ENCODE data around the gene SGO2.
A peak's percentile ranks its signal among the peaks of the same experiment; 100 is the strongest.
"Not testable (repeated sequence)": the region's sequence is repeated elsewhere in the genome, so short reads cannot be mapped to it uniquely, and the experiment has no call there.

Gene SGO2

DNA sequence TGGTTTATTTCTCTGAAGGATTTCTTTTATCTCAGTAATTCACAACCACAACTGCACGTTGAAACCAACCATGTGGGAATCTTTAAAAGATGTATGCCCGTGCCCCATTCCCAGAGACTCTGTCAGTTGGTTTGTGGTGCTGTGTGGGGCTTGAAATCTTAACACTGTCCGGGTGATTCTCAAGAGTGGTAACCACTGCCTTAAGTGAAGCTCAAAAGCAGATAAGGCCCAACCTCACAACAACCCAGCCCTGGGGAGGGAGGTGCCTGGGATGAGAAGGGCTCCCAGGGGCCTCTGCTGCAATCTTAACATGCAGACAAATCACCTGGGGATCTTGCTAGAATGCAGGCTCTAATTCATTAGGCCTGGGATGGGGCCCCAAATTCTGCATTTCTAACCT is 73.2 kb downstream of the SGO2 start:
- DNase-seq, result no peak

DNA sequence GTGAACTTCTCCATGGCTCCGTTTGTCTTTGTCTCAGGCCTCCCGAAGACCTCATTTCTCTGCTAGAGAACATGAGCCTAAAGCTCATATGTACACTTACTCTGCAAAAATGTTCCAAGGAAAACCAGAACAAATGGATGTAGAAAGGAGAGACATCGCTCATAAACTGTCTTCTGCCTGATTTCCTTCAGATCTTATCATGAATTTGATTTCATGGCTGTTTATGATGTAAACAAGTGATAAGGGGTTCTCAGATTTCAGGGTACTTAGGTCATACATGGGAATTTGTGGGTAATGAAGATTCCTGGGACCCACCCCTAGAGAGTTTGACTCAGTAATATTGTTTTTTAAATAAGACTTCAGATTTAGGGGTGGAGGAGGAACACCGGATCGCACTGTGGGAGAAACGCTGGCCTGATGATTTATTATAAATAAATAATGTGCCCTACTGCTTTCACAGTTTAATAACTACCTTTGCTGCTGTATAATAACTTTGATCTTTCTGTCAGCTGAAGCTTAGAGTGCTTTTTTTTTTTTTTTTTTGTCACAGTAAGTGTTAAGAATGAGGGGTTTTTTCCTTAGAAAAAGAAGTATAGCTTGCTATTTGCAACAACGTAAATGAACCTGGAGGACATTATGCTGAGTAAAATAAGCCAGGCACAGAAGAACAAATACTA is 74.7 kb downstream of the SGO2 start:
- no peak for DNase-seq

DNA sequence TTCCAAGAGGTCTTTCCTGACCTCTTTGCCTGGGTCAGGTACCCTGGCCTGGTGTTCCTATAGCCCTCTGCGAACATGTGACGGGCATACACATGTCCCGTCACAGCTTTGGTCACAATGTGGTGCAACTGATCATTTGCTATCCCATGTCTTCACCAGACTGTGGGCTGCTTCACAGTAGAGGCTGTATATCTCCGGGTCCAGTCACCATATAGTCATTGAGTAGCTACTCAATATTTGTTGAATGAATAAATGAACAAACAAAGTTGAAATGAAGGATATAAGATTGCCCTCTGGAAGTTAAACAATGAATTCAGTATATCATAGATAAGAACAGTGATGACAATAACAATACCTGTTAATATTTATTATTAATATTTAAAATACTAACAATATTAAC is 76.6 kb downstream of the SGO2 start:
- DNase-seq, result no peak

DNA sequence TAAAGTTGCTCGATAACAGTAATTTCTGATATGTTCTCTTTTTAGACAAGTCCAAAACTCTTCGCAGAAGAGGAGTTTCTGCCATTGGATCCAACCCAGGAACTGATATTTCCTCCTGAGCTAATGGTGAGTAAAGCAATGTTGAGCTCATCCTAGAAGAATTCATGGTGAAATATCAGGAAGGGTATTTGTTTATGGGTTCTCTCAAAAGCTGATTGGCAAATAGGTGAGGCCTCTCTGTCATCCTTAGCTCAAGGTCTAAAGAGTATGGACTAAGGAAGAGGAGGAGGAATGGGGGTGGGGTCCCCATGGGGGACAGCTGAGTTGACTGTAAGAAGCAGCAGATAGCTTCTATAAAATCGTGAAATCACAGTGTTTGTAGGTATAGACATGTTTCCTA is 78.0 kb downstream of the SGO2 start:
- DNase-seq, result peak; percentile 8

DNA sequence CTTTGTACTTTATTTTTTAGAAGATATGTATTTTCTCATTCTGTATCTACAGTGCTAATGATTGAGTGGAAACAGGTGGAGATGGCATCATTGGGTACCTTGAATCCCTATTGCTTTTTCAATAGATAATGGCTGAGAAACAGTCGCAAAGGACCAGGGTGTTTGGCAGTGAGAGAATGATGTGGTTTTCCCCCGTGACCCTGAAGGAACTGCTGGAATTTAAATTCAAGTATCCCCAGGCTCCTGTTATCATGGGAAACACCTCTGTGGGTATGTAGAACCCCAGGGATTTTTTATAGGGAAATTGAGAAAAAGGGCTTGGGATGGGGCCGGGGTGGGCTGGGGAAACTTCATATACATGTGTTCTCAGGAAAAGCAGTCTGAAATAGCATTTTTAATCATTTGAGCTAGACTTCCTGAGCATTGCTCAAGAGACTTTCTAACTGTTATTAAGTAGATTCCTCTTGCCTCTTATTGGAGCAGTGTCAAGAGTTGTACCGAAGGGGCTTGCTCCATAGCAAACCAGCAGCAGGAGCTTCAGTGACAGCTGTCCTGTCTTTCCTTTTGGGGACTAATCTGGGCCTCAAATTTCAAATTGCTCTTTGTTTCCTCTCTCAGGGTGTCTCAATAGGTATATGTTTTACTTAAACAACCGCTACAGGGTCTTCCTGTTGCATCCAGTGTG is 78.7 kb downstream of the SGO2 start:
- DNase-seq, result no peak

DNA sequence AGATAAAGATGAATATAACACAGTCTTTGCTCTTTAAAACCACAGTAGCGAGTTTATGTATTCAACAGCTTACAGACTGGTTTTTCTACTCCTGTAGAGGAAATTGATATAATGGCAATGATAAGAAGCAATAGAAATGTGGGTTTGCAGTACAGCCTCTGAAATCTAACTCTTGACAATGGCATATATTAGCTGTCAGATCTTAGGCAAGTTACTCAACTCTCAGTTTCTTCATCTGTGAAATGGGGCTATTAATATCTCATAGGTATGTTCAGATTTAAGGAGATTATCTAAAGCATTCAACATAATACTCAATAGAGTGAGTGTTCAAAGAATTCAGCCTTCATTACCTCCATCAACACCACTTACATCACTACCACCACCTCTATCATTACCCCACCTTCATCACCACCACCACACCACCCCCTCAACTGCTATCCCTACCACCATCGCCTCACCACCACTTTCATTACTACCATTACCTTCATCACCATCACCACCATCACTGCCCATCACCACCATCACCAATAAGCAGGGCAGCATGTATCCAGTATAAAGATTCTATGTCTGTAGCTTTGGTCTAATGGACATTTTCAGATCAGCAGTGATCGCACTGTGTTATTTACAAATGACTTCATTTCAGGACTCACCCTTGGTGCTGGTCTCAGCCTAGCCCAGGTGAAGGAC is 82.5 kb downstream of the SGO2 start:
- DNase-seq, result no peak

DNA sequence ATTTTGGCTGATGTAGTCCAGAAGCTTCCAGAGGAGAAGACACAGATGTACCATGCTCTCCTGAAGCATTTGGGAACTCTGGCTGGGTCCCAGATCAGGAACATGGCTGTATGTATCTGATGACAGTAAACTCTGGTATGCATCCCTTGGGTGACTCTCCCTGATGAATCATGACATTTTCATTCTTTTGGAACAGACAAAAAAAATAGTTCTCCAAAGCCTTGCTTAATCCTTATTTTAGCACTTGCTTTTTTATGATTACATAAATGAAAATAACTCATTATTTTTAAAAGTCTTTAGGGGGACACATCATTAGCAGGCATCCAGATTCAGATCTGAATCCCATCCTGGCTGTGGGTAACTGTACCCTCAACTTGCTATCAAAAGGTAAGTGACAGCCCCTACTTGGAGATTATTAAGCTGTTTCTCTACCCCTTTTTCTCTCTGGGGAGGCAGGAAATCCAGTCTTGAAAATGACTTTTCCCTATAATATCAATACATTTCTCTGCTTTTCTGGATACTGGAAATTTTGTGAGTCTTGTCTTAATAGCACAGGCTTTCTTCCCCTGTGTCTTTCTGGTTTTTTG is 83.1 kb downstream of the SGO2 start:
- DNase-seq, result peak; percentile 26

DNA sequence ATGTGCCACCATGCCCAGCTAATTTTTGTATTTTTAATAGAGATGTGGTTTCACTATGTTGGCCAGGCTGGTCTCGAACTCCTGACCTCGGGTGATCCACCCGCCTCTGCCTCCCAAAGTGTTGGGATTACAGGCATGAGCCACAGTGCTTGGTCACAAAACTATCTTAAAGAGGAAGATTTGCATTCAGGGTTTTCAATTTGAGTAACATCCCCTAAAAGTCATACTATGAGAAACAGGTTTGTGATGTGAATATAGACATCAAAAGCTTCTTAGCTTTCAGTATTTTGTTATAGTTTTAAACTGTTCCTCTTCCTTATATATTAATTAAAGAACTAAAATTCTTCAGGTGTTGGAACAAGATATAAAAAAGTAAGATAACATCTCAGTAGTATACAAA is 84.2 kb downstream of the SGO2 start:
- not testable (repeated sequence) for DNase-seq

DNA sequence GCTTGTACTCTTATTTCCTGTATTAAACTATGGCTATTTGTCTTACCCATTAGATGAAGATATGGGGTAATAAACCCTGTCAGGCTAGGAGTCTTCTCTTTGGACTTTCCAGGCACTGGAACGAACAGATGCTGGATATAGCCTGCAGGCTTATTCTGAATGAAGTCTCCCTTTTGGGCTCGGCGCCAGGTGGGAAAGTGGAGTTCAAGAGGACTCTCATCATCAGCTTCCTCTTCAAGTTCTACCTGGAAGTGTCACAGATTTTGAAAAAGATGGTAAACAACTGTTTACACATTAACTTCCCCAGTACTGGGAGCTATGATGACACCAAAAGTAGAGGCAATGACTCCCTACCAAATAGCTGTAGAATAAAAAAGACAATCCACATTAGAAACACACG is 87.7 kb downstream of the SGO2 start:
- no peak for DNase-seq

DNA sequence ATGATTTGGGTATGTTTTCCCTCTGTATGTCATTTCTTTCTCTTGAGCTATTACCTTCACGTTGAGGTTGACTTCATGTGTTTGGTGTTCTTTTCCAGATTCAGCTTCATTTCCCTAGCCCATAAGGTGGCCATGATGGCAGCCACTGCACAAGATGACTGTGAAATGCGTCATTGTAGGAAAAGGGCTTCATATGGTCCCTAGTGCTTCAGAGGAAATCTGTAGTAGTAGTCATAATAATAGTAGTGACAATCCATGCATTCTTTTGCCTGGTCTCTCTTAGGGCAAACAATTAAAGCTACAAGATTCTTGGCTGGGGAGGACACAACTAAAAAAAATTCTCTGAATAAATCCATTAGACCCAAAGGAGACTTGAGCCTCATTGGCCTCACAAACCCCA is 88.2 kb downstream of the SGO2 start:
- no peak for DNase-seq

DNA sequence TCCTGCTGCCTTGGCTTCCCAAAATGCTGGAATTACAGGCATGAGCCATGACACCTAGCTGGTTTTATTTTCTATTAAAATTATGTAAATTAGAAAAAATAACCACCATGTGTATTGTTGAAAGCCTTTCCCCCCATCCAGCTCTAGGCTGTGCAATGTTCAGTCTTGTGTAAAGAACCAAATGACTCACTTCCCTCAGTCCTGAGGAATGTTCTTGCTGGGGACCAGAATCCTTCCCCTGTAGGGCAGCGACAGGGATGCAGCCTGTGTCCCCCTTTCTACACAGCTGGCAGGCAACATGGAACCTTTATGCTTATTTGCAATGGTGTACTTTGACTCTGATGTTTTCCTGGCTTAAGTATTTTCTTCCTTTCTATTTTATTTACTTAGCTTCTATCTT is 89.2 kb downstream of the SGO2 start:
- no peak for DNase-seq

DNA sequence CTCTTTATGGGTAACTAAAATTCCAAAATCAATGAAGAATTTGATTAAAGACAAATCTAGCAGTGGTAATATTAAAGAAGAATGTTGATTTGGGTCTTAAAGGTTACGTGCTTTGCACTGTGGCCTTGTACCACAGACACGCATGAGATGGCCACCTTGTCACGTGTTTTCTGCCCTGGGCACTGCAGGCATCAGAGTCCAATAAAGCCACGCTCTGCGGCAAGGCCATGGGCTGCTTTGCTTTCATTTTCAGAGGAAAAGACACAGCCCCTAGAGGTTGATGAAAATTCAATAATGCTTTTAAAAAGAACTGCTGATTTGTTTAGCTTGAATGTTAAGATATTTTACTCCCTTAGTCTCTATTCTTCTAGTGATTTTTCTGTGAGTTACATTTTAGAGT is 90.2 kb downstream of the SGO2 start:
- no peak for DNase-seq

DNA sequence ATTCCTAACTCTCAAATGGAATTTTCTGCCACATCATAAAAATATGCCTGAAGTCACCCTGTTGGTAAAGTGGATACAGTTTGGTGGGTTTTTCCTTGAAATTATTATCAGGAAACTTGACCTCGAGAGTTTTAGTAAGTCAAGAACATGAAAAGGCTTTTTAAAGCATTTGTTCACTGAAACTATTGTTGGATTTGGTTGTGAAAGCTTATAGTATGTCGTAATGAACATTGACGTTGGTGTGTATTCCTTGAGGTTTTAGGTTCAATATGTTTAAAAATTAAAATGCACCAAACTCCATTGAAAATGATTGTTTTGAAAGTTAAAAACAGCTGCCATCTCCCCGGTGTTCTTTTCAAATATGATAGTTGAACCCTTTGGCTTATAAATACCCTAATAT is 90.6 kb downstream of the SGO2 start:
- no peak for DNase-seq

DNA sequence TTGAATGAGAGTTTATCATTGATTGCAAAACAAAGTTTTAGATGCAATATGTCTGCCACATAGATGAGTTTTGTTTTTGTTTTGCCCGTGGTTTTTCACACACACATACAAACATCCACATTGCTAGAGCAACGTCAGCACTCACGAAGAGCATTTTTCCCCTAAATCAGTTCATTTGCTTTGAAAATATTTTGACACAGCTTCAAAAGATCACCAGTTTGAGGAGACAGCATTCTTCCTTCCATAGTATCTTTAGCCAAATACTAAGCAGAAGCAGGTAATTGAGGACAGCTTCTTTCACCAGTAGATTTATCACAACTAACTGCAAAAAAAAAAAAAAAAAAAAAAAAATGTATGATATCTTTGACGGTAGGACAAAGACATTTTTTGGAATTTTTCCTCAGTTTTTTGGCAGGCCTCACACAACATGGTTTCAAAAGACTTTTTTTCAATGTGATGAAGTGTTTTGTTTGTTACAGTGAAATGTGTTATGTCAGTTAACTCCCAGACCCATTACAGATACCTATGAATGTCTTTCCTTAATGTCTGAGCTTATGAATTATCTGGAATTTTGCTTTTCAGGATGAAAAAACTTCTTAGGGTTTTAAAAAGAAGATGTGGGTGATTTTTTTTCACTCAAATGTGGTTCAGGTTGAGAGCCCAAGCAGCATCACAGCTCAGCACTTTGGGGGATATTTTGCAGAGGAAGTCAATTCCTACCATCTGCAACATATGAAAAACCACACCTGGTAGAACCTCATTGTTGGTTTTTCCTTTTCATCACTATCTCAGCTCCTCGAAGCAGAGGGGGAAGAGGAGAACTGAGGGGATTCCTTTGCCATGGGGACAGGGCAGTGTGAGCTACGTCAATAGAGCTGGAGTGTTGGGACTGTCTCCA is 91.4 kb downstream of the SGO2 start:
- DNase-seq, result no peak

DNA sequence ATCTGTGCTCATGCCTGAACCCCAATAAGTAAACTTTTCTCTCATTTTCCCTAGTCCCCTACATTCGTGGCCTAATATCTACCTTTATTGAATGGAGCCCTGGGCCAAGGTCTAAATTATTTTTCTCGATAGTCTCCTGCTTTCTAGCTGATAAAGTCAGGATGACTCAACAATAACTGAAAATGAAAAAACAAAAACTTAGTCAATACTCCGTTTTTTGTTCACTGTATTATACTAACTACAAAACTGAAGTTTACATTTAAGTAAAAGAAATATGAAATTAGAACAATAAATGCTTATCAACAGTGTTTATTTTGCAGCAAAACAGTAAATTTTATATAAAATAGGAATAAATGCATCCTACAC is 92.0 kb downstream of the SGO2 start:
- DNase-seq, result no peak

DNA sequence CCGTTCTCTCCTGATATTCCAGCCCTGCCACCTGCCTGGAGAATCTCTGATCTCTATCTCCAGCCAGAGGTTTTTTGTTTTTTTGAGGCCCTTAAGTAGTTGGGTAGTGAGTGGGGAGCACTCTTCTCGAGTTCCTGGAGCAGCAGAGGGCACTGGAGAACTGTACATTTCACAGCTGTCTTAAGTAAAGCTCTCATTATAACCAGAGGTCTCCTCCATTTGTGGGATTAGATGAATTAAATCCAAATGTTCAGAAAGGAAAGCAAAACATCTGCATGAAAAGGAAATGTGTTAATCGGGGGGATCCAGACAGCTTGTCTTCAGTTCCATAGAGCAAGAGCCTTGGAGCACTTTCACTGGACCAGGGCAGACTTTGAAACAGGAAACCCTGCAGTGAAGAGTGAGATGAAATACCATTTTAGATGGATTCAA is 92.6 kb downstream of the SGO2 start:
- DNase-seq, result no peak

DNA sequence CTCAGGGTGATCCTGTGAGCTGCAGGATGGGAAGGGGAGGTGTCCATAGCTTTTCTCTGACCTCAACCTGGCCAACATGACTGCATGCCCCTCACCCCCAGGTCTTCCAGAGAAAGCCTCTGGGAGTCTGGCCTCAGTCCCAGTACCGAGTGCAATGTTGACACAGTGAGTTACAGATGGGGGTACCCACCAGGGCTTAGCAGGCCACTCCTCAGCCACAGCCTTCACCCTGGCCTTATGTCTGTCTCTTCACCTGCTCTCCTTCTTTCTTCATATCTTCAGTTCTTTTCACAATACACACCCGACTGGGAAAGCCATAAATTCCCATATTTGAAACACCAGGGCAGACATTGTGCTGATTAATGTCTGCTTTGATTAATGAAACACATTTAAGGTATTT is 93.3 kb downstream of the SGO2 start:
- DNase-seq, result no peak

DNA sequence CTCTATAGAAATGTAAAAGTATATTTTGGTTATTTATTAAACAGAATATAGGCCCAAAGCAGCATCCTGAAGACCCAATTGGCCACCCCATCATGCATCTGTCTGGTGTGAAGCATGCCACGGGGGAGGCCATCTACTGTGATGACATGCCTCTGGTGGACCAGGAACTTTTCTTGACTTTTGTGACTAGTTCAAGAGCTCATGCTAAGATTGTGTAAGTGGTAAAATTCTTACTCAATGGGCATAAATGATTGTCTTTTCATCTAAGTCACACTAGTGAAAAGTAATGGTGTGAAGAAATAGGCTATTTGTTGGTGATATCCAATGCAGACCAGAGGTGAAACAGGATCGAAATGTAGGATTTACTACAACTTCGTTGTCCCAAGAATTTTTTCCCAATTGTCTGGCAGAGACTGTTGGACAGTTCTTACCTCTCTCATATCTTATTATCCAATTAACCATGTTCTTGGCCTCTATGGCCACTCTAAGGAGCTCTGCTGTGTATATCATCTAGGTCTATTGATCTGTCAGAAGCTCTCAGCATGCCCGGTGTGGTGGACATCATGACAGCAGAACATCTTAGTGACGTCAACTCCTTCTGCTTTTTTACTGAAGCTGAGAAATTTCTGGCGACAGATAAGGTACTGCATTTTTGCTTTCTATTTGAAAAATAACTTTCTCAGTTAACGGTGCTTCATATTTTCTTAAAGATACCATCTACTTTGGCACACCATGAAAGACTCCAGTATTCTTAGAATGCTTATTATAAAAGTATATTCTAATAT is 94.8 kb downstream of the SGO2 start:
- DNase-seq, result no peak

DNA sequence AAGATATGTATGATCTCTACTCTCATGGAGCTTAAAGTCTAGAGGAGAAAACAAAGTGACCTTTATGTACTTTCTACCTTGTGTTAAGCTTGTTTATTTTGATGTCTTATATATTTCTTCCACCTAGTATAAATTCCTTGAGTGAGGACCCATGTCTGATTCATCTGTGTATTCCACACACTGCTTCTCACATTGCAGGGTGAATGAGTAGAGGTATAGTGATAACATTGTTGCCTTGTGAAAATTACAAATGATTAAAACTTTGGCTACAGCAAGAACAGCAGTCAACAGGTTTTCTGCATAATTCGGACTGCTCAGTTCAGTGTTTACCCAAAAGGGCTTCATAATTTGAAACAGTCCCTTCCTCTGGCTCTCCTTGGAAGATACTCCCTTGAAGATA is 96.1 kb downstream of the SGO2 start:
- no peak for DNase-seq

DNA sequence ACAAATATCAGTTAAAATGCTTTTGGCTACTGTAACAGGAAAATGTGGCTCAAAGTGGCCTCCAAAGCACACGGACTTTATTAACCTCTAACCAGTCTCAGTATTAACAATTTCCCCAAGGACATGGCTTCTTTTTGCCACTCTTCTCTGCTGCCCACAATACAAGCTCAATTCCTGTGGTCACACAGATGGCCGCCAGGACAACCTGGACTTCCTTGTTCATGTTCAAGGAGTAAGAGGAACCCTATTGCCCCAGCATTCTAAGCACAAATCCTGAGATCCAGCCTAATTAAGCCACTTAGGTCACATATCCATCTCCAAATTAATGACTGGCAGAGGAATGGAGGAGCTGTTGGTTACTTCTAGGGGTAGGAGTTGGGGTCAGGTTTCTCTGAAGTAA is 98.0 kb downstream of the SGO2 start:
- DNase-seq, result no peak

DNA sequence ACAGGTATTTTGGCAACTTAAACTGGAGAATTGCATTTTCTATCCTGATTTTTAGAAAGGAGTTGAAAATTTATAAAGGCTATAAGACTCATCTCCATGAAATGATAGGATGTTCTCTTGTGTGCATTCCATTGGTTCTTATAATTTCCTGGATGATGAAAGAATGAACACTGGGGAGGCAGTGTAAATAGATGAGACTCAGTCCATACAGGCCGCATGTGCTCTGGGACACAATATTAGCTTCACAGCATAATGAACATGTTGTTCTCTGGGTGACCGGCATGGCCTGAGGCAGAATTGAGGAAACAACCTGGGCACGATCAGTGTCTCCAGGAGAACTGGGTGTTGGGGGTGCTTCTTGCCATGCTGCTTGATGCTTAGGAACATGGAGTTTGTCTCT is 98.7 kb downstream of the SGO2 start:
- no peak for DNase-seq

DNA sequence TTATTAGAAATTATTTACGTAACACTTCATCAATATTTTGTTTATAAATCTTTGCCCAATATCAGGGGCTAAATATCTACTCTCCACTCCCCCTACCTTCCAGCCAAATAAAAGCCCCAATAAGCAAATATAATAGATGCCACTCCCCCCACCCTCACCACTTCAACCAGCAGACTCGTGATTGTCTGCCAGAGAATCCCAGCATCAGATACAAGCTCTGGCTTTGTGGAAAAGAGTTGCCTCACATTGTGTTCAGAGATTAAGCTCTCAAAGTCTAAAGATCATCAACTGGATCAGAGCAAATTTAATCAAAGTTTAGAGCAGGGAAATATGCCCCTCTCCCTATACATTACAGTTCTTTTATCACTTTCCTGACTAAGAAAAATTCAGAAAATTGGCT is 99.3 kb downstream of the SGO2 start:
- no peak for DNase-seq

Measured in T1000 (cell line).